Measurements from ENCODE around the gene KCNMB4.

KCNMB4 gene

DNA sequence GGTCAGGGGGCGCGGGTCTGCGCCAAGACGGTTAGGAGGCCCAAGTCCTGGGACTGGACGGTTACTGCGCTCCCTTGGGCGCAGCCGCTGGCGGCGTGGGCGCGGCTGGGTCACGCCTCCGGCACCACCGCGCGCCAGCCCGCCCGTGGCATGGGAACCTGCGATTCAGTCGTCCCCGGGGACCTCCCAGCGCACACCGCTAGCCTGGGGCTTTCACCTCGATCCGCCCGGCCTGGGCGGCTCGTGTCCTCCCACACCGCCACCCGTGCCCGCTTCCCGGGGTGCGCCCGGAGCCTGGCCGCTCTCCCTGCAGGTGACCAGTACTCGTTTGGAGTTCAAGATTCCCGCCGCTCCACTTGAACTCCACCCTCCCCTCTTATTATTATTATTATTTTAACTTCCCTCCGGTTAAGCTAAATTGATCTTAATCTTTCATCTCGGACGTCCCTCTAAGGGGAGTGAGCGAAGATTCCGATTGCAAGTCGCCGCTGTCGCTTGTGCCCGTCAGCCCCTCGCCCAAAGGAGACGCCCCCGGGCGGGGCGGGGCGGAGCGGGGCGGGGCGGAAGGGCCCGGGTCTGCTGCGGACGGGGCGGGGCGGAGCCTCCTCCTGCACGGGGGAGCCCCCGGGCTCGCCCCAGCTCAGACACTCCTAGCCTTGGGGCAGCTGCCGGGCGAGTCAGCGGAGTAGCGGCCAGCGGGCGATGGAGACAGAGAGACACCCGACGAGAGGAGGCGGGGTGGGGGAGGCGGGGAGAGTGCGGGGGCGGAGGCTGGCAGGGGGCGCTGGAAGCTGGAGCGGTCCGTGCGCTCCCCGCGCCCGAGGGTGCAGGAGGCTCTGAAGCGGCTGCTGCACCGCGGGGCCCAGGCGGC, at the start of gene KCNMB4:
TSS of gene KCNMB4 (plus strand) at position 643 of the 871 bp plus-strand sequence. CDS start 445 bp downstream, outside the sequence.
- DNase-seq (ENCODE audit: low spot score), result no peak

DNA sequence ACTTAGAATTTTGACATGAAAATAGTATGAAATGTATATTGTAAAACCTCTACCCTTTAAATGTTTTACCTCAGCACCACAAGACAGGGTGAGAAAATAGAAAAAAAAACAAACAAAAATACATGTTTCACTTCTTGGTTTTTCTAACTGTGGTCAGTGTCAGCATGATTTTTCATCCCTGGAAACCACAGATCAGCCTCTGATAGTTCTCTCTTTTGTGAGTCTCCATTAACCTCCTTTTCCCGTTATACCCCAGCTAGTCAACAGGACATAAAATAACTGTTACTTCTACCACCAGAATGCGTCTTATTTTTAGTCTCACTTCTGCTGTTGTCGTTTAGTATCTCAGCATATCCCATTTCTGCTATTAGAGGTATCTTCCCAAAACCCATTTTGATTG, 48.3 kb upstream of the KCNMB4 start:
- DNase-seq (ENCODE audit: low spot score), result no peak

- DNase-seq (ENCODE audit: low spot score), result no peak
These were observed 46.5 kb upstream of the KCNMB4 start for GRCh38 chr12:70319605-70320004.

DNA sequence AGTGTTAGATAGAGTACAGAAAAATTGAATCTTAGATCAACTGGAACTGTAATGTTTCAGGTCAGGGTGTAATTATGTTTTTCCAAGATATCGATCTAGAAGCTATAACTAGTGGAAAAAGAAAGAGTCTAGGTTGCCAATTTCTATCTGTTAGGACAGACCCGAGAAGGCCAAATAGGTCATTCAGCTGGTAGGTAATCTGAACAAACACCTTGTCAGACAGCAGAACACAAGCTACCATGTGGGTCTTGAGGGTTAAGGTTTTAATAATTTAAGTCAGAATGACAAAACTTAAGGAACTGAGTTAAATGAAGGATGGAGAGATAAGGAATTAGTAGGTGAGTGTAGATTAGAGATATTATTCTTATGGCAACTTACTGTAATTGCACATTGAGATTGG, 44.9 kb upstream of the KCNMB4 start:
- no peak for DNase-seq (ENCODE audit: low spot score)

DNA sequence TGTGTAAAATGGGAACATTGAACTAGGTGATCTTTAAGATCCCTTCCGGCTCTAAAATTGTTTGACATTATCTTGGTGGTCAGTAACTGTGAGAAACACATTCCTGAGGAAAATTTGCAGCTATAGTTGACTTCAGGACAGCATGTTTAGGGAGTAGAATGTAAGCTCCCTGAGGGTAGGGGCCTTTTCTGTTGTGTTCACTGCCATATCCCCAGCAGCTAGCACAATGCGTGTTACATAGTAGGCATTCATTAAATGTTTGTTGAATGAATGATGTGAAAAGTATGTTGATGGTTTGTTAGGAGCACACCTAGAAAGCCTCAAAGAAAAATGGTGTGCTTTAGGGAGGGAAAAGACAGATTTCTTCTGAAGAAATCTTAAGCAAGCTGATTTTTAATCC, 38.5 kb upstream of the KCNMB4 start:
- no peak for DNase-seq (ENCODE audit: low spot score)

DNA sequence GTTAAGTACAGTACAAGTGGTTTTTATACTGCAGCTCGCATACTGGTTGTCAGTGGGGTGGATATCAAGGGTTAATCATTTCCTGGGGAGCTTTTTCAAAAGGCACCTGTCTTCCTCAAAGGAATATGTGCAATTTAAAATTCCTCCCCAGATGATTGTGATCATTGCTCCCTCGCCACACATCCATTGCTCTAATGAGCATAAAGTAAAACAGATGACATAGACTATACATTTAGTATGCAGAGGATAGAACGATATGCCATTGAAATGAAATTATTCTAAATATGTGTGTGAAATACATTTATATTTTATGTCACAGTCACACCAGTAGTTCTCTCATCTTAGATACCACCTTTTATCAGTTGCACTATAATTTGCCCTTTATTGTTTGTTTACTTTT, 36.4 kb upstream of the KCNMB4 start:
- no peak for DNase-seq (ENCODE audit: low spot score)

GRCh38 chr12:70330158-70330557, 35.9 kb upstream of the KCNMB4 start:
- DNase-seq (ENCODE audit: low spot score), result no peak

GRCh38 chr12:70332236-70332635, 33.9 kb upstream of the KCNMB4 start:
- no peak for DNase-seq (ENCODE audit: low spot score)

- DNase-seq (ENCODE audit: low spot score), result no peak
These were observed 31.3 kb upstream of the KCNMB4 start for GRCh38 chr12:70334742-70335141.

DNA sequence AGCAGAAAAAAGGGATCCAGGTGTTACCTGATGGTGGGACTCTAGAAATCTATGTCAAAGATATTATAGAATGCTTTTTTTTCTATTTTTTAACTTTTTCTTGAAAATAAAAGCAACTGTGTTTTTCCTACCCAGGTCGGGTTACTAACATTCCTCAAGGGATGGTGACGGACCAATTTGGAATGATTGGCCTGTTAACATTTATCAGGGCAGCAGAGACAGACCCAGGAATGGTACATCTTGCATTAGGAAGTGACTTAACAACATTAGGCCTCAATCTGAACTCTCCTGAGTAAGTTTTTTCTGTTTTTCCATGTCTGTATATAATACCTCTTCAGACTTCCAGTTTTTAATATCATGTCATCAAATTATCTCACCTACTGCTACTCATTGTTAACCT, 27.6 kb upstream of the KCNMB4 start:
- DNase-seq (ENCODE audit: low spot score), result no peak

GRCh38 chr12:70351076-70351475, 15.0 kb upstream of the KCNMB4 start:
- peak; percentile 12 for DNase-seq (ENCODE audit: low spot score)

GRCh38 chr12:70353780-70354660, 12.1 kb upstream of the KCNMB4 start:
- DNase-seq (ENCODE audit: low spot score), result no peak

DNA sequence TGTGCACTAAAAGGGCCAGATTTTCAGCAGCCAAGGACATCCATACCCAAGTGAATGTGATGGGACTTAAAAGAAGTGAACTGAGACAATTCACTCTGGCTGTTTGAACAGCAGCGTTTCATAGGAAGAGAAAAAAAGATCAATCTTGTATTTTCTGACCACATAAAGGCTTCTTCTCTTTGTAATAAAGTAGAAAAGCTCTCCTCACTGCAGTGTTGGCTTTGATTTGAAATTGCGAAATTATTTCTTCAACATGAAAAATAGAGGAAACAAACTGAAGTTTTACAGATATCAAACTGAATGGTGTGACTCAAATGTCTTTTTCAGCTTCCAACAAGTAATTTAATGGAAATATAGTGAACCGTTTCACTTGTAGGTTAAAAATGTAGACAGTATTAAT, 11.3 kb upstream of the KCNMB4 start:
- no peak for DNase-seq (ENCODE audit: low spot score)

GRCh38 chr12:70355972-70356371, 10.1 kb upstream of the KCNMB4 start:
- DNase-seq (ENCODE audit: low spot score), result no peak

DNA sequence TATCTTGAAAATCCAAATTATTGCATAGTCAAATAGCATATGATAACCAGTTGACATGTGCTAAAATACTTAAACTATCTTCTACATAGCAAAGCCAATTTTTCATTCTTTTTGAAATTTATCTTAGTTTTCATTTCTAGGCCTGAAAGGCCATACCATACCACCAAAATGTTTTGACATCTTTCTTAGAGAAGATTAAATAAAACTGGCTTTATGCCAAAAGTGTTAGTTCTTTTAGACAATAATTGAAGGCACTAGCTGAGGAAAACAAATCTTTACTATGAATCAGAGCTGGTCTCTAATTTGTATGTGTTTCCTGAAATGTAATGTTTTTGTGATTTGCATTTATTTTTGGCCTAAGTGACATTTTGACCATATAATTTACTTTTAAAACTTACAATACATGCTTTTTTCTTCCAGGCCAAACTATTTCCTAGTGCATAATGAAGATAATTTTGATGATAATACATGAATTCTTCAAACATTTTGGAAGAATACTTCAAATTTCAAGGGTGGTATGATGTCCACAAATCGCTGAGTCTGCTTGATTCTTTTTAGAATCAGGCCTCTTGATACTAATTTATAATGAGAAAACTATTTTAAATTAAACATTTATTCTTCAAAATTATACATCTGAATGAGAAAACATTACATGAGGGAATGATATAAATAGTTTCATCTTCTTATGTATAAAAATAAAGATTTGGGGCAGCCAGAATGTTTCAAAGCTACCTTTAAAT, 6.5 kb upstream of the KCNMB4 start:
- no peak for DNase-seq (ENCODE audit: low spot score)

- no peak for DNase-seq (ENCODE audit: low spot score)
These were observed 5.9 kb upstream of the KCNMB4 start for GRCh38 chr12:70360218-70360617.

DNA sequence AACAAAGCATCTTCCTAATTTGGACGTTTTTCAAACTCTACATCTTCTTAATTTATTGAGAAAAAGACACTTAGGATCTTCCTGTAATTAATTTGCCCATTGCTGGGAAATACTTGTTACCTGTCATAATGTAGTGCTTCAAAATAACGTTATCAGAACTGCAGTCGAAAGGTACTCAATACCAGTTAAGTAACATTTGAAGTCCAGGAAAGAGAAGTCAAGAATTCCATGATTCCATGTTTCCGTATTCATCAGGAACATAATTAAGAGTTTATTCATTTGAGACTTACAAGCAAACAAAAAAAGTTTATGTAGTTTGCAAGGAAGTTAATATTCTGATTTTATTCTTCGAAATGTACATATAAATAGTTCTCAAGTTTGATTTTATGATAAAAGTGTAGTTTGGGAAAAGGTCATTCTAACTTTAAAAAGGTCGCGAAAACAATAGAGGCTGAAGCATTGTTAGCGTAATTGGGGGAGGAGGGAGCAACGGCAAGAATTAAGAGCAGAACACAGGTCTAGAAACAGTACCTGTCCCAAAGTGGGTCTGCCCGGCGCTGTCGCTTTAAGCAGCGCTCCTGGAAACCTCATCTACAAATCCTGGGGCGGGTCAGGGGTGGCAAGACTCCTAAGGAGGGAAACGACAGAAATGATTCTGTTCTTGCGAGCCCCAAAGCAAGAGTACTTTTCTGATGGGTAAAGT, 1.2 kb upstream of the KCNMB4 start:
- no peak for DNase-seq (ENCODE audit: low spot score)

GRCh38 chr12:70365398-70365647, 767 bp upstream of the KCNMB4 start:
- no peak for DNase-seq (ENCODE audit: low spot score)

GRCh38 chr12:70366581-70367257, 629 bp downstream of the KCNMB4 start:
- DNase-seq (ENCODE audit: low spot score), result no peak

GRCh38 chr12:70367258-70368141, 1.4 kb downstream of the KCNMB4 start:
- no peak for DNase-seq (ENCODE audit: low spot score)

Measured in hematopoietic multipotent progenitor cell treated with erythropoietin and hydrocortisone succinate and interleukin-3 and kit ligand, for 15 days (in vitro differentiated cells).